NCI-H2196 treated with DMSO at 0.1 percent for 48 hours (cell line): ENCODE measurements around the gene COX19.
"Not testable (repeated sequence)": the region's sequence is repeated elsewhere in the genome, so short reads cannot be mapped to it uniquely, and the experiment has no call there.

ENCODE experiments used
- DNase-seq: peaks from one replicate; lab custom pipeline; 2025; ENCODE audit not compliant: unreplicated experiment; lab: John Stamatoyannopoulos, UW

The COX19 gene

GRCh38 chr7:946256-946996 lies 28.9 kb downstream of the COX19 start:
- DNase-seq = no peak

- DNase-seq = no peak
These were observed 29.6 kb downstream of the COX19 start for GRCh38 chr7:945556-946255.

GRCh38 chr7:945147-945555 lies 30.2 kb downstream of the COX19 start:
- DNase-seq = no peak

- no peak for DNase-seq
These were observed 30.6 kb downstream of the COX19 start for GRCh38 chr7:944744-945143.

- not testable (repeated sequence) for DNase-seq
These were observed 31.6 kb downstream of the COX19 start for GRCh38 chr7:943793-944192.

GRCh38 chr7:940599-941408 lies 34.5 kb downstream of the COX19 start:
- no peak for DNase-seq

GRCh38 chr7:939843-940242 lies 35.5 kb downstream of the COX19 start:
- DNase-seq = no peak

- no peak for DNase-seq
These were observed 36.7 kb downstream of the COX19 start for GRCh38 chr7:938546-939185.

- DNase-seq = no peak
These were observed 37.4 kb downstream of the COX19 start for GRCh38 chr7:937856-938484.

GRCh38 chr7:936386-937054 lies 38.8 kb downstream of the COX19 start:
- DNase-seq = no peak

- no peak for DNase-seq
These were observed 39.4 kb downstream of the COX19 start for GRCh38 chr7:935874-936385.

GRCh38 chr7:935164-935873 lies 40.0 kb downstream of the COX19 start:
- DNase-seq = no peak

- no peak for DNase-seq
These were observed 40.7 kb downstream of the COX19 start for GRCh38 chr7:934469-935163.

- no peak for DNase-seq
These were observed 42.7 kb downstream of the COX19 start for GRCh38 chr7:932651-932975.

GRCh38 chr7:931871-932650 lies 43.3 kb downstream of the COX19 start:
- no peak for DNase-seq

GRCh38 chr7:930975-931758 lies 44.2 kb downstream of the COX19 start:
- DNase-seq = no peak

GRCh38 chr7:929311-929711 lies 46.0 kb downstream of the COX19 start:
- no peak for DNase-seq
